GF-D8 (cell line): ENCODE results near the gene TNIP1.

Experiments
- DNase-seq: peaks from one replicate; lab custom pipeline; 2025; lab: John Stamatoyannopoulos, UW

The TNIP1 gene

DNA sequence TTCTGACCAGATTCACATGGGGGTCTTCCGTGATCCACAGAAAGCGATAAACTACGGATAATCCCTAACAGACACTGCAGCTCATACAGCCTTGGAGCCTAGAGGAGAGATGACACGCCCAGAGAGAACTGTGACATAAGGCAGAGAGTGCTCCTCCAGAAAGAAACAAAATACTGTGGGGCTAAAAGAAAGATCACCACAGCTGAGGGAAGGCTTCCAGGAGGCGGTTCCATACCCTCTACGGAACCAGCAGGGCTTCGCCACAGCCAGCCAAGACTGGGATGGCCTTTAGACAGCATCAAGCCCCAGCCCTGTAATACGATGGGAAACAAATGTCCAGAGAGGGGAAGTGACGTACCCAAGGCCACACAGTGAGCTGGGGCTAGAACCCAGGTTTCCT, 41.2 kb downstream of the TNIP1 start:
- no peak for DNase-seq

DNA sequence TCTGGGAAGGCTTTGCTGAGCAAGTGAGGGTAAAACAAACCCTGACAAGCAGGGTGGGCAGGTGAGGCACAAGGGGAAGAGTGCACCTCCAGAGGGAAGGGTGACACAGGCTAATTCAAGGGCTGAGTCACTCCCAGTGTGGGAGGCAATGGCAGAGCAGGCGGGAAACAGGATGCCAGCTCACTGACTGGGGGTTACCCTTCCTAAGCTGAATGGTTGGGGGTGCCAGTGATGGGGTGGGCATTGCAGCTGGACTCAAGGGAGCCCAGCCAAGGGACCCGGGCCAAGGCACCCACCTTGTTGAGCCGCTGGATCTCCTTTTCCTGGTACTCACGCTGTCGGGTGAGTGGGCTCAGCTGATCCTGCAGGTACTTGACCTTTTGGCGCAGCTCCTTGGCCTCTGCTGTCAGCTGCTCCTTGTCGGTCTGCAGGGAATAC, 42.0 kb downstream of the TNIP1 start:
- DNase-seq: no peak

DNA sequence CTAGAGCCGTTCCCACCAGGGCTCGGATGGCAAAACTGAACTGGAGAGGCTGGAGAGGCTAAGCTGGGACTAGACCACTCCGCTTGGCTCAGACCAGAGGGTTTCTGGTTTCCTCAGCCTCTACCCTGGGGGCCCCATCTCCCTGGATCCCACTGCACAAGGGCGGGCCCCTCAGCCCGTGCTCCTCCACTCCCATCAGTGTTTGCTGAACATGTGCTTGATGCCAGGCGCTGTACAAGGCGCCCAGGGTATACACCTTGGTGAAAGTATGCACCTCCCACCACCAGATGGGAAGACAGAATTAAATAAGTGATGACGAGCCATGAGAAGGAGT, 42.5 kb downstream of the TNIP1 start:
- no peak for DNase-seq

DNA sequence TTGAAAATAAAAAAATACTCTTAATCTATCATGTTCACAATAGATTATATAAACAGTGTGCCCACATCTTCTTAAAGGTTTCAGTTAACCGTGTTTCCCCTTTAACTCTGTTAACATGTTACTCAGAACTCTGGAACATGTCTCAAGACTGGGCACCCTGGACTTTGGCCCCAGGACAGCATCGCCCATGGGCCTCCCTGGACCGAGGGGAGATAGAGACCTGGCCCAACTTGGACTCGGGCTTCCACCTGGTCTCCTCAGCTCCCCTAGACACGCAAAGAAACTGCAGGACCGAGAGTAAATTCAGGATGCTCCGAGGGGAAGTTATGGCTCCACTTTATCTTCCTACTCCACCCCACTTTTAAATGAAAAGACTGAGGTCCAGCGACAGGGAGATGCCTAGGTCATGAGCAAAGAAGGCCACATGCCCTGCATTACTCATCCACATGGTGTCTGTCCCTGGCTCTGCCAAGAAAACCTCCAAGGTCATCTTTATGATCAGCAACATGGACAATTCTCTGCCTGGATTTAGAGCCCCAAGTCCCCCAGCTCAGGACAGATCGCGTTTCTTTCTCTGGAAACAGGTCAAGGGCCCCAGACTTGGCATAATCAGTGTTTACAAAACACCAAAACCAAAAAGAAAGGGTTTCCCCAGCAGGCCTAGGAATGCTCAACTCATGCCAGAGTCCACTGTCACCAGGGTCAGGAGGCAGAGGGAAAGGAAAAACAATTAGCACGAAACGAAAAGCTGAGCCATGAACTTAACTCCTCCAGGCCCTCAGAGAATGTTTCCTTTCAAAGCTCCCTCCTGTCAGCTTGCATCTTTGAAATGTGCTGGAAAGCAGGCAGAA, 43.0 kb downstream of the TNIP1 start:
- no peak for DNase-seq

DNA sequence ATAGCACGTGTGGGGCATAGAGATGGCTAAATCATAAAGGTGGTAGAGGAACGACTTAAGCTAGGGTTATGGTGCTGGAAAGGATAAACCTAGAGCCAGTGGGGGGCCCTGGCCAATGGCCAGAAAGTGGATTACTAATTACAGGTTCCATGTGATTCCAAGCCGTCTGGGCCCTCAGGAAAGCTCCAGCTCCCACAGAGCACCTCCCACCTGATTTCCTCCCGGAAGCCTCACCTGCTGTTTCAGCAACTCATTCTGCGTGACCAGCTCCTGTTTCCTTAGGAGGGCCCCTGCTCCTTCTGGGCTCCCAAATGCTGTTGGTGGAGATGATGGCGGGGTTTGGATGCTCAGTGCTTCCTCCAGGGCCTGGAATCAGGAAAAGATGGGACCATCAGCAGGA, 44.3 kb downstream of the TNIP1 start:
- DNase-seq: no peak

DNA sequence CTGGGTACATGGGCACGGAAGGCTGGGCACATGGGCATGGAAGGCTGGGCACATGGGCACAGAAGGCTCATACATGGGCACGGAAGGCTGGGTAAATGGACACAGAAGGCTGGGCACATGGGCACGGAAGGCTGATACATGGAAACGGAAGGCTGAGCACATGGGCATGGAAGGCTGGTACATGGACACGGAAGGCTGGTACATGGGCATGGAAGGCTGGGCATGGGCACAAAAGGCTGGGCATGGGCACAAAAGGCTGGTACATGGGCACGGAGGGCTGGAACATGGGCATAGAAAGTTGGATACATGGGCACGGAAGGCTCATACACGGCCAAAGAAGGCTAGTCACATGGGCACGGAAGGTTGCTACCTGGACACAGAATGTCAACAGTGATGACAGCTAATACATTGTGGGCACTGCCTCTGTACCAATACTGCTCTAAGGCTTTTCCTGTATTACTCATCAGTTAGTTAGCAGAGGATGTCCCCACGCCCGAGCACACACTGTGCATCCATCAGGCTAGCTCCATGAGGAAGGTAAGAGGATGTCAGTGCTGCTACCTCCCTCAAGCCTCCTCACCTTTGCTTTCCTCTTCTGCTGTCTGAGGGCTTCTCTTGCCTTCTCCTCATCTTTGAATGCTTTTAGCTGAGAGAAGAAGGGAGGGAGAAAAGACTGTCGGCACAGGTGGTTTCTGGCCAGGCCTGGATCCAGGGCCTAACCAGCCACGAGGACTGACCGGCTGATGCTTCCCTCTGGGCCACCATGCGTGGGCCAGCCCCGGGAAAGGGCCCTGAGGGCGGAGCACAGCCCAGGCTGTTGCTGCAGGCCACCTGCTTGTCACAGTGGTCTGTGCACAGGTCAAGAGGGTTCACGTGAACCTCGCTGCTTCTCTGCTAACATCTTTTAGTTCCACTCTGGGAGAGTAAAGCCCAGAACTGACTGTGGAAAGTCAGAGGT, 46.1 kb downstream of the TNIP1 start:
- DNase-seq: no peak

DNA sequence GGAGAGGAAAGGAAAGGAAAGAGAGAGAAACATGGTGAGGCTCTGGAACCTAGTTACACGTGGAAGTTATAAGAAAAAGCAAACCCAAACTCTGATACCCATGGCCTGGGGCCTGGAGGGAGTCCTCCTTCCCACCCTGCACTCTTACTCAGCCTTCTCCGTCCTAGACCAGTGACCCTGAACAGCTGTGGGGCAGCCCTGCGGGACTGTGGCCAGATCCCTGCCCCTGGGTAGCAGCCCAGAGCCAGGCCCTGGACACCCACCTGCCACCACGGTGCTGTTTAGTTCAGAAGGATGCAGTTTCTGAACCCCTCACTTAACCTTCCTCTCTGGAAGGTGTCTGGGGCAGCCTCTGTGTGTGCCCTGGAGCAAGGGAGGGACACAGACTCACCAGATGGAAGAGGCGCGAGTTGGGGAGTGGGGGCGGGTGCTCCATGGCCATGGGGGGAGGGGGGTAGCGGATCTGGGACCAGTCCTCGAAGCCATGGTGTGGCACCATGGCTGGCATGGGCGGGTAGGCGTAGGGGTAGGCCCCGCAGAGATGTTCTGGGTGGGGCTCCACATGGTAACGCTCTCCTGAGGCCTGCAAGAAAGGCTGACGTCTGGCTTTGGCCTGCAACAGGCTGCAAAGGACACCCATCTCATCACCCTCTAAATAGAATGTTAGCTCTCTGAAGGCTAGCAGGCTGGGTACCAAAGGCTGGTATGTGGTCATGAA, 47.5 kb downstream of the TNIP1 start:
- DNase-seq: no peak

DNA sequence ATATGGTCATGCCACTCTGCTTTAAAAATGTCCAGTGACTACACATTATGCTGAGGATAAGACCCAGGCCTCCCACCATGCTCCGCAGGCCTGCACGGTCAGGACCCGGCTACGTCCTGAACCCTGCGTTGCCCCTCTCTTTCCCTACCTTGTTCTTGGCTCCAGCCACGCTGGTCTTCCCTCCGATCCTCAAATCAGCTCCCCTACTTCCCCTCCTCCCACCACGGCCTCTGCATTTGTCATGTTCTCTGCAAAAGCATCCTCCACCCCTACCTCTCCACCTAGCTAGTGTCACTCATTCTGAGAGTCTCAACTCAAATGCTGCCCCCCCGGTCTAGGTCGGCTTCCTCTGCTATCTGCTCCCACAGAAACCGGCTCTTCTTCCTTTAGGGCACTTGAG, 49.3 kb downstream of the TNIP1 start:
- DNase-seq: no peak

DNA sequence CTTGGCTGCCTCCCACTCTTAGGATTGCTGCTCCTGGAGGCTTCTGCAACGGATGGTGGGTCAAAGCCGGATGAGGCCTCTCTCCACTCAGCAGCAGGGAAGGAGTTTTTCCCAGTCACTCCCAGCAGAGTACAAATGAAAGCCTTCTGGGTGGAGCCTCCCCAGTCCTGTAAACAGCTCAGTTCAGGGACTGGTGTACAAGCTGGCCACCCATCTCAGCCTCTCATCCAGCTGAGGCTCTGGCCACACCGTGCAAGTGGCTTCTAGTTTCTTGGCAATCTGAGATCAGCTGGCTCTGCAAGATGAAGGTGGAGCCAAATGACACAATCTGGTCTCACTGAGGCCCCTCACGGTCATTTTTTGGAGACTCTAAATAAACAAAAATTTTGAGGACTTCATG, 50.5 kb downstream of the TNIP1 start:
- DNase-seq: no peak

DNA sequence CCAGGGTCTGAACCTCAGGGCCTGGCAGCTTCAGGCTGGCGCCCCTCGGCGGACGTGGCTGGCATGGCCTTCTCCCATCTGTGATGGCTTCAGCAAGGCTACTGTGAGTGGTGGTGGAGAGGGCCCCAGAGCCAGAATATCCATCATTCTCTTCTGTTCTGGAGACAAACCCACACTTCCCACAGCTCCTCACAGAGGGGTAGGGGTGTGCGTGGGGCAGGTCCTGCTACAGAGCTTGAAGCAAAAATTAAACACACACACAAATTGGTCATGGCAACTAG, 50.8 kb downstream of the TNIP1 start:
- DNase-seq: no peak

DNA sequence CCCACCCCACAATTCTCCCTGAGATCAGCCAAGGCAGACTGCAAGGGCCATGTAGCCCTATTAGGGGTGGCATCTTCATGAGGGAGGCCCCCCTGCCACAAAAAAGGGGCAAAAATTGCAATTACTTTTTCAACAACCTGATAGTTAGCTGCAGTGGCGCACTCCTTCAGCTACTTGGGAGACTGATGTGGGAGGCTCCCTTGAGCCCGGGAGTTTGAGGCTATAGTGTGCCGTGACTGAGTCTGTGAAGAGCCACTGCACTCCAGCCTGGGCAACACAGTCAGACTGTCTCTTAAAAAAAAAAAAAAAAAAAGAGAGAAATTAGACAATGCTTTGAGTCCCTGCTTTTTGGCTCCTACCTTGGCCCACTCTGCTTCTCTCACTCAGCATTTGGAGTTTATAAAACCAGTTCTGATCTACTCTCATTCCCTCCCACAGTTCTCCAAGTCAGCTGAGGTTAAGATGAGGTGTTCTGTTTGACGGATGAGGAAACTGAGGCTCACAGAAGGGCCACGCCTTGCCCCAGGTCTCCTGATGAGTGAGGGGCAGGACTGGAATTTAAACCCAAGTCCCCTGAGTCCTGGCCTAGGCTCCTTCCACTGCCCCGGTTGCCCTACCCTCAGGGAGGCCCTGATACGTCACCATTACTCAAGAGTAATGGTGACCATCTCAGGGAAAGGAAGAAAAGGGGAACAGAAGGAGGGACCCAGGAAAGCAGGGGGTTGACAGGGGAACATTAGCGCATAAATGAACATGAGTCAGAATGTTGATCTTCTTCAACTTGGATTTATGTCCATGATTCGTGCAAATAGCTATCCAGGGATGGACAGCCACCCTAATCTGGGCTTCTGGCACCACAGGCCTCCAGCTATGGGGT, 51.4 kb downstream of the TNIP1 start:
- no peak for DNase-seq

DNA sequence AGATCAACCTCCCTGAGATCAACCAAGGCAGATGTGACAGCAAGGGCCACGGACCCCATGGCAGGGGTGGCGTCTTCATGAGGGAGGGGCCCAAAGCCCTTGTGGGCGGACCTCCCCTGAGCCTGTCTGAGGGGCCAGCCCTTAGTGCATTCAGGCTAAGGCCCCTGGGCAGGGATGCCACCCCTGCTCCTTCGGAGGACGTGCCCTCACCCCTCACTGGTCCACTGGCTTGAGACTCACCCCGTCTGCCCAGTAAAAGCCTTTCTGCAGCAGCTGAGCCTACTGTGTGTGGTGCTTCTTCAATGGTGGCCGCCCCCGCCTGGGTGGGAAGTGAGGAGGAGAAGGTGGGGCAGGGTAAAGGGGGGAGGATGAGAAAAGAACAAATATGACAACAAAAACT, 52.1 kb downstream of the TNIP1 start:
- no peak for DNase-seq

DNA sequence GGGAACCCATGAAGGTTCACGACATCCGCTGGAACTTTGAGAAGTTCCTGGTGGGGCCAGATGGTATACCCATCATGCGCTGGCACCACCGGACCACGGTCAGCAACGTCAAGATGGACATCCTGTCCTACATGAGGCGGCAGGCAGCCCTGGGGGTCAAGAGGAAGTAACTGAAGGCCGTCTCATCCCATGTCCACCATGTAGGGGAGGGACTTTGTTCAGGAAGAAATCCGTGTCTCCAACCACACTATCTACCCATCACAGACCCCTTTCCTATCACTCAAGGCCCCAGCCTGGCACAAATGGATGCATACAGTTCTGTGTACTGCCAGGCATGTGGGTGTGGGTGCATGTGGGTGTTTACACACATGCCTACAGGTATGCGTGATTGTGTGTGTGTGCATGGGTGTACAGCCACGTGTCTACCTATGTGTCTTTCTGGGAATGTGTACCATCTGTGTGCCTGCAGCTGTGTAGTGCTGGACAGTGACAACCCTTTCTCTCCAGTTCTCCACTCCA, 52.8 kb downstream of the TNIP1 start:
- DNase-seq: no peak

DNA sequence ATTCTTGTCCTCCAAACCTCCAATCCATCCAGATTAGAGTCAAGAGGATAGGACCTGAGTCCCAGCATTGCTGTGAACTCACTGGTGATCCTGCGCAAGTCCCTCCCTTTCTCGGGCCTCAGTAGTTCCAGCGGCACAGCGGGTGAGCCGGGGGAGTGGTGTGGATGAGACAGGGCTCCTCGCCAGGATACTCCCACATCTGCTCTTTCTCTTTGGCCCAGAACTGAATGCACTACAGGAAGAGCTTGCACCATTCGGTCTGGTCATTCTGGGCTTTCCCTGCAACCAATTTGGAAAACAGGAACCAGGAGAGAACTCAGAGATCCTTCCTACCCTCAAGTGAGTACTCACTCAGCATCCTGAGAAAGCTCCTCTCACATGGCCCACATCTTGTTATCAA, 54.2 kb downstream of the TNIP1 start:
- no peak for DNase-seq

DNA sequence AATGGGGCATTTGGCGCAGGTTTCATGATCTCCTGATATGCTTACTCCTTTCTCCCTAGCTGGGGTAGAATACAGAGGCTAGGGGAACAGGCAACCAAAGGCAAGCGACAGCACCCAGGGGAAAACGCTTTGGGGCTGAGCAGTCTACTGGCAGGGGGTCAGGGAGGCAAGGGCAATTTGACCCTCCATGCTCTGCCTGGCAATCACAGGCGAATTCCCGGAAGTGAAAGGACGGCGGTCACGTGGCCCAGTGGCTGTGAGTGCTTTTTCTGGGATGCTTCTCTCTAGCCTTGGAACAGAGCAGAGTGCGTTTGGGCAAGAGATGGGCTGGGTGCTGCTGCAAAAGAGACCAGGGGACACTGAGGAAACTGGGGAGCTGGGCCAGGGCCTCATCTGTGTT, 54.7 kb downstream of the TNIP1 start:
- DNase-seq: no peak

DNA sequence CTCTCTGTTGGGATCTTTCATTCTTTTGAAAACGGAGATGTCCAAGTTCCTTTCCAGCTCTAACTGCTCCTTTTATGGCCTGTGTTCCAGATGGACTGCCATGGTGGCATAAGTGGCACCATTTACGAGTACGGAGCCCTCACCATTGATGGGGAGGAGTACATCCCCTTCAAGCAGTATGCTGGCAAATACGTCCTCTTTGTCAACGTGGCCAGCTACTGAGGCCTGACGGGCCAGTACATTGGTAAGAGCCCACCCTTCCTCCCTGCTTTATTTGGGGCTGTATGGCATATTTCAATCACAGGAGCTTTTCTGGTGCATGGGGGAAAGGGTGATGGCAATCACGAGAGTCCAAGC, 55.6 kb downstream of the TNIP1 start:
- no peak for DNase-seq

DNA sequence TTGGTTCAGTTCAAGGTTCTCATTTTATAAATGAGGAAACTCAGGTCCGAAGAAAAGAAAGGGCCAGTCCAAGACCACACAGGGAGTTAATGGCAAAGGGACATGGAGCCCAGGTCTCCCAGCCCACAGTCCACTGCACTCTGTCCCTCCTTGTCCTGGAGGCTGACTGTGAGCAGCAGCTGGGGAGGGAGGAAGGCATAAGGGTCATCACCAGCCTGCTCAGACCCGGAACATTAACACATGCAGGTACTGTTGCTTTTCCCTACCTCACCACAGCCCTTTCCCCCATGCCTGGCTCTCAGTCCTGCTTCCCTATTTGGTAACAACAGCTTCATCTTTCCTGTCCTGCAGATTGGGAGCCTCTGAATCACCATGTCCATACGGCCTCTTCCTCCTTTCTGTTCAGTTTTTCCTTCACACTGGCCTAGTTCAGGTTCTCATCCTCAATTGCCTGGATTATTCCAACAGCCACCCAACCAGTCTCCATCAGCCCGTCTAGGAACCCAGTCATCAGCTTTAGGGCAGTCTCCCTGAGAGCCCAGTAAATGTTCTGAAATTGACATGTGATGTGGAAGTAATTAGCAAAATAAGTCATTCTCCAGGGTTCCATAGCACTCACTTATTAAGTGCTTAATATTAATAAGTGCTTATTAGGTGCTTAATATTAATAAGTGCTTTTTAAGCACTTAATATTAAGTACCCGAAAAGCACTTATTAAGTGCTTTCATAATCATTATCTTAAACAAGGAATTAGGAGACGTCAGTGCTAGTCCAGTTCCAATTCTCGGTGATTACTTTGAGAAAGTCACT, 56.2 kb downstream of the TNIP1 start:
- no peak for DNase-seq

DNA sequence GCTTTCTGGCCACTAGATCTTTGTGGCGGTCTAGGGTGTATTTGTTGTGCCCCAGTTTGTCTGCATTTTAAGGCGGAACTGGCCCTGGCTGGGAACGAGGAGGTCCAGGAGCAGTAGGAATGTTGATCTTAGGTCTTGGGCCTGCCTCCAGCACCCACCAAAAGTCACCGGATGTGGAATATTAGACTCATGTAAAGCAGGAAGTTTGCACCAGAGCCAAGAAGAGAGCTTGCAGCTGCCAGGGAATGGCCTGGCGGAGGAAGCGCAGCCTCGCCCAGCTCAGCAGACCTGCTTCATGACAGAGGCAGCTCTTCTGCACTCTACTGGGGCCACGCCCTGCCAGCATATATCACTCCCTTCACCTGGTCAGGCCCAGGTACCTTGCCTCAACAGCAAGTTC, 57.2 kb downstream of the TNIP1 start:
- DNase-seq: no peak

DNA sequence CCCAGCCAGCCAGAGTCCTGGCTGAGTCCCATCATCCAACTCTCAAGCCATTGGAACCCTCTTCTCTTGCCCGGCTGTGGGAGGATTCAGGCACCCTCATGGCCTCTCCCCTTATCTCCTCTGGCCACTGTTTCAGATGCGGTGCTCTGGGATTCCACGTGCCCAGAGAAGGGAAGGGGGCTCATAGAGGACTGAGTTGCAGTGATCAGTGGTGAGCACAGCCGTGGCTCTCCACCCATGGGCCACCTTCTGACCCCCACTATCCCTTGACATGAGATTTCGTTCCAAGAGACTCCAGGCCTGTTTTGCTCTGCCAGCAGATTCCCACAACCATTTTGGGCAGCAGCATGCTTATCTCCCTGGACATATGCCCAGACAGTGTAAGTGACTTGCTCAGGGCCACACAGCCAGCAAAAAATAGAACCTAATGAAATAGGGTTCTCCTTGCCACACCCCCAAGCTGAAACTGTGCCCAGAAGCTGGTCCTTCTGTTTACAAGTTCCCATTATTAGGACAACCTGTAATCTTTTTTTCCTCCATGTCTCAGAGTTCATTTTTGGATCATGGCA, 57.7 kb downstream of the TNIP1 start:
- DNase-seq: no peak

DNA sequence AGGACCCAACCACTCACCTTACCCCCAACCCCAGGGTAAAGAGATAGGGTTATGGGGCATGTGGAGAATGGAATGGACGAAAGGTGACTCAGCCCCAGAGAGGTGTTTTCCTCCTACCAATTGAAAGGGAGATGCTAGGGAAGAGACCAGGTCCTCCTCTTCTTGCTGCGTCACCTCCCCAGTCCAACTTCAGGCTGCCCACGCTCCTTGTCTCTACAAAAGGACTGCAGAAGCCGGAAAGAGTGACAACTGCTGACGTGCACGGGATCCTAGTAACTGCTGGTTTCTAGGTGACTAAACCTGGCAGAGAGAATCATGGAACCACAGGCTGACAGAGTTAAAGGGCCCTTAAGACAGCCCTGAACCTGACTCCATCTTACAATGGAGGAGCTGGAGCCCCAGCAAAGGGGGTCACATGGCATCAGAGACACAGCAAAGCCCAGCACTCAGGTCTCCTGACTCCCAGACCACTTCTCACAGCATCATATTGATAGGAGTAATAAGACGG, 58.3 kb downstream of the TNIP1 start:
- no peak for DNase-seq
